CD4-positive, alpha-beta T cell treated with Interferon gamma for 1 hour (primary cell): Measurements from ENCODE around the gene RERGL.
"Not testable (repeated sequence)": the region's sequence is repeated elsewhere in the genome, so short reads cannot be mapped to it uniquely, and the experiment has no call there.

Experiments
- DNase-seq: peaks from one replicate; pipeline ENCODE4 v3.0.0-alpha.2; 2020

Gene RERGL, protein sequence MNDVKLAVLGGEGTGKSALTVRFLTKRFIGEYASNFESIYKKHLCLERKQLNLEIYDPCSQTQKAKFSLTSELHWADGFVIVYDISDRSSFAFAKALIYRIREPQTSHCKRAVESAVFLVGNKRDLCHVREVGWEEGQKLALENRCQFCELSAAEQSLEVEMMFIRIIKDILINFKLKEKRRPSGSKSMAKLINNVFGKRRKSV

GRCh38 chr12:18090093-18090492 is at the start of gene RERGL:
Gene RERGL (minus strand): TSS chr12:18090193. CDS start chr12:18090140, 53 bp downstream.
- DNase-seq, result no peak

DNA sequence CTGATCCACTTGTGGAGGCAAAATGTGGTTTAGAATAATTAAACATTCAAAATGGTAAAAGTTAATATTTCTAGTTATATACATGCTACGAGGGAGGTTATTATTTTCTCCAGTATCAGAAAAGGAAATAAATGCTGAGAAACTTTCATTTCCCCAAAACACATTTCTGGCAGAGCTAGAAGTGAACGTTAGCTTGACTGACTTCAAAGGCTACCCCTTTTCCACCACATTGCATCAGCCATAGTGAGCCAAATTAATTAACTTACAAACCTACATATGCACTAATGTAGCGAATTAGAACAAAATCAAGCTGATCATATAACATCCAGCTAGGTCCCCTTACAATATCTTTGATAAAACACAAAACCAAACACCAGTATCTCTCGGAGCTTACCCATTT is 49.3 kb upstream of the RERGL start:
- no peak for DNase-seq

DNA sequence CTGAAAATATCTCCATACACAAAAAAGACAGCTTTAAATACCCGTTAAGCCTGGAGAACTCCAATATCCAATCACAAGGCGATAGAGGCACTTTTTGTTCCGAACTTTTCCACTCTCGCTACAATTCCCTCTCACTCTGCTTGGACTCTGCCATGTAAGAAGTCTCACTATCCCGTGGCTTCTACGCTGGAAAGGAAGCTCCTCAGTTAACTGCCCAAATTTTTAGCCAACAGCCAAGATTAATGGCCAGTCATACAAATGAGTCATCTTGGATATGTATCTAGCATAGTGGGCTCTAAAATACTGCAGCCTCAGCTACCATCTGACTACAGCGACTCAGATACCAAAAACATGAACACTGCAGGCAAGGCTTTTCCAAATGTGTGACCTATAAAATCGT is 45.5 kb upstream of the RERGL start:
- DNase-seq, result no peak

DNA sequence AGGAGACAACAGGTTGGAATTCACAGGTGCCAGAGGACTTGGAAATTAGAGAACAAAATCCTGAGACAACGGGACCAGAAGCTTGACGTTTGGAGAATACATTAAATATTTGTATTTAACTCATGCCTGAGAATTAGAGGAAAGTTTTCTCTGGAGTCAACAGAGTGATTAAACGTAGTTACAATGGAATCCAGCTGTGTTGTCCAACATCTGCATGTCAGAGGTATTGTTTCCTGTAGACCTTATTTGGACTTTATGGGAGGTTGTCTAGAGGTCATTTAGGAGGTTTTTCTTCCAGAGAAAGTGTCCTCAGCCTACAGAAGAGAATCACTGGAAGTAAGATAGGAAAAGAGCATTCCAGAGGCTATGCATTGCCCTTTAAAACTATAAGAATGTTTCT is 45.1 kb upstream of the RERGL start:
- no peak for DNase-seq

DNA sequence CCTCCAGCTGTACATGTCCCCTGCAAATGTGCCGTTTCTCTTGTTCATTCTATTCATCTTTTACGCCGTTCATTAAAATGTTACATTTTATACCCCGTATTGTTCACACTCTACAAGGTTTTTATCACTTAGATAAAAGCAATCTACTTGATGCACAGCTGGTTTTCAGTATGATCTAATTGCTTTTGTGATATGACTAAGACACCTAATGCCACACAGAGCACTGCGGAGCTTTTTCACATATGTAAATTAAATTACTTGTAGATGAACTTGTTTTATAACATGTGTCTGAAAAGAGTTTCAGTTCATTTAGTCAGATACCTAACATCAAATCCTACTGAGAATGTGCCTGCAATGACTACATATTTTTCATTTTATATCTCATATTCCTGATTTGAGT is 40.9 kb upstream of the RERGL start:
- DNase-seq, result no peak

GRCh38 chr12:18123707-18124106 is 33.7 kb upstream of the RERGL start:
- no peak for DNase-seq

DNA sequence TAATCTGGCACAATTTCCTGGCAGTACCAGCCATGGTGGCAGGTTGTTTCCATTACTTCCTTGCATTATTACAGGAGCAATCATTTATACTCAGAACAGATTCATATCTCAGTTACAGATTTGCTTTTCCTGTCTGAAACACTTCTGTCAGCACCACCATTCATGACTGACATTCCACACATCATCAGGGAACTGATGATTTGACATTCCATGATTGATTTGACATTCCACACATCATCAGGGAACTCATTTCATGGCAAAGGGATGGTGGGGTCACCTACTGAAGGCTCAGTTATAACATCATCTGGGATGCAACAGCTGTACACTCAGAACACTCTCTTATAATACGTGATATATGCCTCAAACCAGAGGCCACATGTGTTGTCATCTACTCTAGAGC is 30.9 kb upstream of the RERGL start:
- no peak for DNase-seq

- DNase-seq, result no peak
Measured at GRCh38 chr12:18108611-18109010, 18.6 kb upstream of the RERGL start.

DNA sequence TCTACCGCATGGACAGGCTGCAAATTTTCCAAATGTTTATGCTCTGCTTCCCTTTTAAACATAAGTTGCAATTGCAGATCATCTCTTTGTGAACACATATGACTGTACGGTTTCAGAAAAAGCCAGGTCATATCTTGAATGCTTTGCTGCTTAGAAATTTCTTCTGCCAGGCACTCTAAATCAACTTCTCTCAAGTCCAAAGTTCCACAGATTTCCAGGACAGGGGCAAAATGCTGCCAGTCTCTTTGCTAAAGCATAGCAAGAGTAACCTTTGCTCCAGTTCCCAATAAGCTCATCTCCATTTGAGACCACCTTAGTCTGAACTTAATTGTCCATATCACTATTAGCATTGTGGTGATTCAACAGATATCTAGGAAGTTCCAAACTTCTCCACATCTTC is 13.6 kb upstream of the RERGL start:
- no peak for DNase-seq

DNA sequence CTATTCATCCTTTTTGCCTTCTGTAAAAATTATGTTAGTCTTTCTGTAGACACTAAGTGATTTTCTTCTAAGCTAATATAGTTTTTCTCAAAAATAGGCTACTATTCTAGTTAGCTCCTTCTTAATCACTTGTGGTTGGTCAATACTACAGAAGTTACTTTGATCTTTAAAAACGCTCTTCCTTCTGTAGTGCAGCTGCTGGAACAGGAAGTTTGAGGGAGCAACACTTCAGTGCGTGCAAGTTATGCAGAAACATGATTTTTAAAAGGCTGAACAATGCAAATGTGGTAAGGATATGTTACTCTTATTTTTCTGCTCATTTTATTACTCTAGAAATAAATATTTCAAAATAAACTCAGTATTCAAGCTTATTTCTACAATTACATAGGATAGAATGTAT is 11.1 kb upstream of the RERGL start:
- no peak for DNase-seq

GRCh38 chr12:18084080-18084479 is 5.9 kb downstream of the RERGL start:
- no peak for DNase-seq

DNA sequence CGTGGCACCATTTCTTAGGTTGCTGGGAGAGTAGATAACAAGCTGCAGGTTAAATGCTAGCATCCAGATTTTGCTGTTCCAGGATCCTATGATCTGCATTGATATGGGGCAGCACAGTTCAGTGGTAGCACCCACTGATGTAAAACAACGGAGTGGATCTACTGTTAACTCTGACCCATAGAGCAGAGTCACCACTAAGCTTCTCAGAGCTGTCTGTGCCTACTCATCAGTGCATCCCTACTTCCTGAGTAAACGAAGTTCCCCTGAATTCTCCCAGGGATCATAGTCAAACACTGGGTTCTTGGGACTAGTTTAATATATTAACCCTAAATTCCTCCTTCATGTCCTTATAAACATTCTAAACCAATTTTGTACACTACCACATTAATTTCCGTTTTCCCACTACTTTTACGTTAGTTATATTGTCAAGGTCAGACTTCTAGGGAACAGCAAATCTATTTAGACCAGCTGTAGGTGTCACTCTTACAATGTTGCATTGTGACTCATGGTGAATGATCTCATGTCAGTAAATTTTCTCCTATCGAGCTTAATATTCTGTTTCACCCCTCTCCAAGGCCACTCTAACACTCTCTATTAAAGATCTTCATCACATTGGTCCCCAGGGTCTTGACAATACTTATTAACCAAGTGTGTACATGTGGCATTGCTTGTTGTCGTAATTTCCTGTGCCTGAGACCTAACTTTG is 10.3 kb downstream of the RERGL start:
- no peak for DNase-seq

DNA sequence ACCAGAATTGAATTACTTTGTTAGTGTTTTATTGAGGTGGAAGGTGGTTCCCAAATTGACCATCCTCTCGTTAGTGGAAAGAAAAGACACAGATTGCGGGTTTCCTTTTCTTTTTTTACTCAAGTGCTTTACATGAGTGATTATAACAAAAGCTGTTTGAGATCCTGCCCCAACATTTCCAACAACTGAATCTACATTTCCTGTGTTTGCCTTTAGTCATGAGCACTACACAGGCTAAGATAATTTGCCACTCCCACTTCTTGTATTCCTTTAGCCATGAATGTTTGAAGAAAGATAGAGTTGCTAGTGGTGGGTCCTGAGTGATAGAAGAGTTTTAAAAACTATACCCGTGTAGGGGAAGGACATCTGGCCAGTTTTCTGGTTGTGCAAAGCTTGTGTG is 16.0 kb downstream of the RERGL start:
- DNase-seq, result no peak

- no peak for DNase-seq
Measured at GRCh38 chr12:18072723-18073122, 17.3 kb downstream of the RERGL start.

DNA sequence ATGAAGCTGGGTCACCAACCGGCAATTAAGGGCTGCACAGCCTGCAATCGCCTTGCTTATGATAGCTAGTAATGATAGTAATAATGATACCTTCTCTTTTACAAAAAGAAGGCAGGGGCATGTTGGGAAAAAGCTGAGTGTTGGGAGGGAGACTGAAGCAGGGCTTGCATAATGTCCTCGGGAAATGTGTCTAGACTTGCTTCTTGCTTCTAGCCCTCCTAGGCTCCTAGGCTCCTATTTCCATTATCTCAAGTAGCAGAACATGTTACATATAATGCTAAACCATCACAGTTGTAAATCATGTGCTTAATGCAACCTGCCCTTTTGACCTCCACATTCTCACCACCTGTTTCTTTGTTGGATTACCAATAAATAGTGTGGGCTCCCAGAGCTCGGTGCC is 18.7 kb downstream of the RERGL start:
- no peak for DNase-seq

GRCh38 chr12:18068355-18068754 is 21.6 kb downstream of the RERGL start:
- no peak for DNase-seq

DNA sequence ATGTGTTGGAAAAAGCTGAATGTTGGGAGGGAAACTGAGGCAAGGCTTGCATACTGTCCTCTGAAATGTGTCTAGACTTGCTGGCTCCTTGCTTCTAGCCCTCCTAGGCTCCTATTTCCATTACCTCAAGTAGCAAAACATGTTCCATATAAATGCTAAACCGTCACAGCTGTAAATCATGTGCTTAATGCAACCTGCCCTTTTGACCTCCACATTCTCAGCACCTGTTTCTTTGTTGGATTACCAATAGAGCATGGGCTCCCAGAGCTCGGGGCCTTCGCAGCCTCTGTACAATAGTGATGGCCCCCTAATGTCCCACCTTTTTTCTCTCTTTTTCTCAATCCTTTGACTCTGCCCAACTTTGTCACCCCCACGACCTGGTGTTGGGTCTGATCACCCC is 23.3 kb downstream of the RERGL start:
- DNase-seq, result no peak

DNA sequence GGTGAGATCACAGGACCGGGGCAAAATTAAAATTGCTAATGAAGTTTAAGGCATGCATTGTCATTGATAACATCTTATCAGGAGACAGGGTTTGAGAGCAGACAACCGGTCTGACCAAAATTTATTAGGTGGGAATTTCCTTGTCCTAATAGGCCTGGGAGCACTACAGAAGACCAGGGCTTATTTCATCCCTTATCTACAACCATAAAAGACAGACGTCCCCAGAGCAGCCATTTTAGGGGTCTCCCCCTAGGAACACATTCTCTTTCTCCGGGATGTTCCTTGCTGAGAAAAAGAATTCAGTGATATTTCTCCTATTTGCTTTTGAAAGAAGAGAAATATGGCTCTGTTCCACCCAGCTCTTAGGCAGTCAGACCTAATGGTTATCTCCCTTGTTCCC is 27.1 kb downstream of the RERGL start:
- not testable (repeated sequence) for DNase-seq

DNA sequence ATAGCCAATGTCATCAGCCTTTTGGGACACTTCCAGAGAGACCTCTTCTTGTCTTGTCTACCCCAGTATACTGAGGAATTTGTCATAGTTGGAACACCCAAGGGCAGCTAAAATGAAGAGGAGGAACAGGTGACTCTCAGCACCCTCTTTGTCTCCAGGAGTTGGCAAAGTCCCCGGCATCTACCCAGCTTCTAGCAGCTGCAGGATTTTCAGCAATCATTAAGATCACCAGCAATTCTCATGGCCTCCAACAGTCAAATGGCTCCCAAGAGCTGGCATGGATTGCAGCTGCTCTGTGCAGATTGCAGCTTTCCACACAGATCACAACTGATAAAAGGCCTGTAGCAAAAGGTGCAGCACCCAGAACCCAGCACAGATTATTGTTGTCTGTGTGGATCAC is 32.9 kb downstream of the RERGL start:
- DNase-seq, result no peak

DNA sequence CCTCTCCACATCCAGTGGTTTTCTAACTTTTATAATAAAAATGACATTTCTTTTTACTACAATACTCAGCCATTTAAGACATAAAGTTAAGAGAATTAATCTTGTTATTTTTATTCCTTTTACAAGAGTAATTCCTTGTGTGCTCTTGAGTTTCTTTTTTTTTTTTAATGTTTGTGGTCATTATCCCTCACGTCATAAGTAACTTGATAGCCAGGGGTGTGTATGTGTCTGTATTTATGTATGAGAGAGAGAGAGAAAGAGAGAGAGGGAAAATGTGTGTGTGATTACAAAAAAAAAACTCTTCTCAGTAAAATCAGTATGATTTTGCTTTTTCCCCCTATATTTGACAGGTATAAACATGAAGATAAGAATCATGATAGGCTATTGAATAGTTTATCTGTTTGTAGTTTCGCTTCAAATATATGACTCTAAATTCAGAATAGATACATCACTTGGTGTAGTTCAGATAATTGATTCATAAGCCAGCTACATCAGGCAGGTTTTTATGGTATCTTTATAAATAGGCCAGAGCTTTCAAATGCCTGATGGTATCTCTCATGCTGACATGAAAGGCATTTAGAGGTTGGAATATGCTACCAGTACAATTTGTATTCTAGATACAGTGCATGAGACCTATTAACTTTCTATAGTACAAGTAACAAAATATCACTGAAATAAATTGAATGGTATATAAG is 34.9 kb downstream of the RERGL start:
- no peak for DNase-seq

- no peak for DNase-seq
Measured at GRCh38 chr12:18045446-18045992, 44.5 kb downstream of the RERGL start.

GRCh38 chr12:18040060-18040742 is 49.8 kb downstream of the RERGL start:
- DNase-seq, result not testable (repeated sequence)
